Parathyroid adenoma (tissue), 2 donors: ENCODE results near the gene AIPL1.

Experiments
- H2AFZ ChIP-seq: fragments of 300-600 bp; sonication (generic); one replicate; pipeline ENCODE4 v1.7.0; 2017; ENCODE audit warnings: antibody characterized with exemption, mild to moderate bottlenecking
- H3K27ac ChIP-seq: fragments of 300-600 bp; sonication (generic); one replicate; pipeline ENCODE4 v1.7.0; 2017
- H3K27me3 ChIP-seq: fragments of 300-600 bp; sonication (generic); one replicate; pipeline ENCODE4 v1.7.0; 2017; ENCODE audit warnings: low read length; ENCODE audit not compliant: control insufficient read depth, insufficient read depth
- H3K36me3 ChIP-seq: fragments of 300-600 bp; sonication (generic); one replicate; pipeline ENCODE4 v1.7.0; 2017; ENCODE audit warnings: low read length; ENCODE audit not compliant: control insufficient read depth, insufficient read depth
- H3K4me1 ChIP-seq: fragments of 300-600 bp; sonication (generic); one replicate; pipeline ENCODE4 v1.7.0; 2017; ENCODE audit warnings: control low read depth
- H3K4me2 ChIP-seq: fragments of 300-600 bp; sonication (generic); one replicate; pipeline ENCODE4 v1.7.0; 2017; ENCODE audit warnings: low read length
- H3K4me3 ChIP-seq: fragments of 300-600 bp; sonication (generic); one replicate; pipeline ENCODE4 v1.7.0; 2017; ENCODE audit warnings: low read depth, low read length
- H3K79me2 ChIP-seq: fragments of 300-600 bp; sonication (generic); one replicate; pipeline ENCODE4 v1.7.0; 2017; ENCODE audit warnings: control low read depth
- H3K9ac ChIP-seq: fragments of 300-600 bp; sonication (generic); one replicate; pipeline ENCODE4 v1.7.0; 2017; ENCODE audit warnings: mild to moderate bottlenecking
- H3K9me3 ChIP-seq: fragments of 300-600 bp; sonication (generic); one replicate; pipeline ENCODE4 v1.7.0; 2017; ENCODE audit warnings: low read length; ENCODE audit not compliant: control insufficient read depth
- CTCF ChIP-seq: fragments of 300-600 bp; sonication (generic); IDR thresholded peaks from one replicate; pipeline ENCODE4 v1.7.0; 2017; ENCODE audit warnings: antibody characterized with exemption, mild to moderate bottlenecking
- donor health status: primary hyperparathyroidism.

AIPL1 gene

GRCh38 chr17:6430769-6431168, 4.2 kb downstream of the AIPL1 start:
- no peak overlapping the region for H2AFZ ChIP-seq
- no peaks in the 10 kb centered on the region for H3K79me2 ChIP-seq
- no peak overlapping the region for H3K4me3 ChIP-seq
- no peak overlapping the region for H3K27ac ChIP-seq
- no peaks in the 10 kb centered on the region for H3K36me3 ChIP-seq
- no peaks in the 10 kb centered on the region for H3K27me3 ChIP-seq
- no peak for TF ChIP-seq CTCF
- H3K9ac ChIP-seq: no peak overlapping the region
- no peak overlapping the region for H3K4me2 ChIP-seq
- no peaks in the 10 kb centered on the region for H3K9me3 ChIP-seq
- H3K4me1 ChIP-seq: no peaks in the 10 kb centered on the region

DNA sequence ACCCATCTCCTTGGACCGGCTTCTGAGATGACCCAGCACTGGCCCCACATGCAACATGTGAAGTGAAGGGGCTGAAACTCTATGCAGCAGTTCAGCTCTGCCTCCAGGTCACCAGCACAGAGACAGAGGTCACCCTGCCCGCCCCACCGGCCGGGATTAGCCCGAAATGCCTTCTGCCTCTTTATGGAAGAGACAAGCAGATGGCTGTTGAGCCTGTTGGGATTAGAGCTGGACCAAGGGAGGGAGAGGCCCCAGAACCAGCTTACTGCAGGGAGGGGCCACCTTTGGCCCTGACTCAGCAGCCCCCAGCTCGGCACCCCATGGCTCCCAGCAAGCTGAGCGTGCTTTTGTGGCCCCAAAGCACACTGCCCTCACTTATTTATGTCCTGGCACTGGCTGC, 5.7 kb downstream of the AIPL1 start:
- Histone ChIP-seq H3K9ac (no peak overlapping the region), H3K9me3 (no peaks in the 10 kb centered on the region), H3K36me3 (no peaks in the 10 kb centered on the region), H3K27ac (no peak overlapping the region), H3K4me3 (no peak overlapping the region), H3K27me3 (no peaks in the 10 kb centered on the region), H3K4me2 (no peak overlapping the region), H3K4me1 (no peaks in the 10 kb centered on the region), H2AFZ (no peak overlapping the region), H3K79me2 (no peaks in the 10 kb centered on the region)
- no peak for TF ChIP-seq CTCF

DNA sequence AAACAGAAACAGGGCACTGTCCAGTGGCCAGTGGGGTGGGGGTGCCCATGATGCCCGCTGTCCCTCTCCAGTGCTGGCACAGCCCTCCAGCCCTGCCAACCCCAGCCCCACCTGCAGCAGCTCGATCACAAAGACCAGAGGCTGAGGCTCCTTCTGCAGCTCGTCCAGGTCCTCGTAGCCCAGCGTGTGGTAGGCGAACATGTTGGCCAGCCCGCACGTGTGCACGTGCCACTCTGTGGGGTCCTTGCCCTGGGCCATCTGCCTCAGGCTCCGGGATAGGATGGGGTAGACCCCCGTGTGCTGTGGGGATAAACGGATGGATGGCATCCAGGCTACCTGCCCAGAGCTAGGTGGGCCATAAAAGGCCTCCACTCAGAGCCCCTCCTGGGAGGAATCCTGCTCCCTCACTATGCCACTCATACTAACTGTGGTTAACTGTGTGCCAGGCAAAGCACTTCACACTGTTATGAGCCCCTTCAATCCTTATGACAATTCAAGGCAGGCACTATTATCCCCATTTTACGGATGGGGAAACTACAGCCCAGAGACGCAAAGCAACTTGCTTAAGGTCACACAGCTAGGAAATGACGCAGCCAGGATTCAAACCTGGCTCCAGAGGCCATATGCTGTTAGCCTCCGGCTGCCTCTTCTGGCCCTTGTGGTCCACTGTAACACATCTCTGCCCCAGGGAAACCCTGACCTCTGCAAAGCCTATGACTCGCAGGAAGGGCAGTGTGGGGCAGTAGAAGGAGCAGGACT, 6.5 kb downstream of the AIPL1 start:
- TF ChIP-seq CTCF: no peak
- Histone ChIP-seq H3K9me3 (no peaks in the 10 kb centered on the region), H3K36me3 (no peaks in the 10 kb centered on the region), H3K4me1 (no peaks in the 10 kb centered on the region), H2AFZ (no peak overlapping the region), H3K79me2 (no peaks in the 10 kb centered on the region), H3K27me3 (no peaks in the 10 kb centered on the region), H3K27ac (no peak overlapping the region), H3K9ac (no peak overlapping the region), H3K4me3 (no peak overlapping the region), H3K4me2 (no peak overlapping the region)

GRCh38 chr17:6427279-6427781, 7.6 kb downstream of the AIPL1 start:
- Histone ChIP-seq H3K4me2 (no peak overlapping the region), H3K36me3 (no peaks in the 10 kb centered on the region), H3K27me3 (no peaks in the 10 kb centered on the region), H2AFZ (no peak overlapping the region), H3K4me3 (no peak overlapping the region), H3K4me1 (no peaks in the 10 kb centered on the region), H3K79me2 (no peaks in the 10 kb centered on the region), H3K27ac (no peak overlapping the region), H3K9ac (no peak overlapping the region), H3K9me3 (no peaks in the 10 kb centered on the region)
- TF ChIP-seq CTCF: no peak
